WERI-Rb-1 (cell line): ENCODE data around the gene ARHGEF4.

Source experiments
- DNase-seq: peaks from one replicate; pipeline ENCODE4 v3.0.0-alpha.2; 2020
- H3K27ac ChIP-seq: fragments of 250-450 bp; sonication (Bioruptor Pico); 2 replicates; pipeline ENCODE4 v1.5.1; 2020; ENCODE audit warnings: mild to moderate bottlenecking, moderate library complexity
- H3K27me3 ChIP-seq: fragments of 250-450 bp; sonication (Bioruptor Pico); 2 replicates; pipeline ENCODE4 v1.5.1; 2021; ENCODE audit warnings: mild to moderate bottlenecking, low read depth, moderate library complexity; ENCODE audit not compliant: insufficient read depth, severe bottlenecking
- H3K36me3 ChIP-seq: fragments of 250-450 bp; sonication (Bioruptor Pico); 2 replicates; pipeline ENCODE4 v1.5.1; 2020; ENCODE audit warnings: mild to moderate bottlenecking, moderate library complexity
- H3K4me3 ChIP-seq: 2 replicates; pipeline ENCODE4 v1.5.1; 2011; ENCODE audit warnings: low read depth, mild to moderate bottlenecking, control low read depth, low read length
- H3K9me3 ChIP-seq: fragments of 250-450 bp; sonication (Bioruptor Pico); 2 replicates; pipeline ENCODE4 v1.5.1; 2021; ENCODE audit warnings: mild to moderate bottlenecking, moderate library complexity; ENCODE audit not compliant: severe bottlenecking
- TF ChIP-seq, protein P1 (sequence below): IDR thresholded peaks from 2 replicates; pipeline ENCODE4 v1.5.1; 2011; ENCODE audit warnings: low read depth, mild to moderate bottlenecking, control low read depth, inconsistent platforms, low read length

The ARHGEF4 gene

DNA sequence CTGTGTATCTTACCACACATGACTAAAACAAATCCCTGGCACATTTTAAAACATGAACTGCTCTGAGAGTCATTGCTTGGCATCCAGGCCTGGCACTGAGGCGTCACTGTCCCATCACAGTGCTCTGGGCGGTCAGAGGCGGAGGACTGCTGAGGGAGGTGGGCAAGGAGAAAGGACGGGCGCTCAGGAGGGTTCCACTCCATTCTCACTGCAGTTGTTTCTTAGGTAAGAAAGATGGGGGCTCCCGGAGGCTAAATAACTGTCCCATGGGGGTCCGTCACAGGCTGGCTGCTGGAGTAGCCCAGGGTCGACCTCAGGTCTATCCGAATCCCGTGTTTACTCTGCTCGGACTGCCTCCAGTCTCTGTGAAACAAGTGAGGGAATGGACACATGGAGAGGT is 139.0 kb downstream of the ARHGEF4 start:
- H3K27ac ChIP-seq = no peak overlapping the region
- H3K27me3 ChIP-seq = no peaks in the 10 kb centered on the region
- no peaks in the 10 kb centered on the region for H3K36me3 ChIP-seq
- DNase-seq = no peak
- TF ChIP-seq, protein P1, sequence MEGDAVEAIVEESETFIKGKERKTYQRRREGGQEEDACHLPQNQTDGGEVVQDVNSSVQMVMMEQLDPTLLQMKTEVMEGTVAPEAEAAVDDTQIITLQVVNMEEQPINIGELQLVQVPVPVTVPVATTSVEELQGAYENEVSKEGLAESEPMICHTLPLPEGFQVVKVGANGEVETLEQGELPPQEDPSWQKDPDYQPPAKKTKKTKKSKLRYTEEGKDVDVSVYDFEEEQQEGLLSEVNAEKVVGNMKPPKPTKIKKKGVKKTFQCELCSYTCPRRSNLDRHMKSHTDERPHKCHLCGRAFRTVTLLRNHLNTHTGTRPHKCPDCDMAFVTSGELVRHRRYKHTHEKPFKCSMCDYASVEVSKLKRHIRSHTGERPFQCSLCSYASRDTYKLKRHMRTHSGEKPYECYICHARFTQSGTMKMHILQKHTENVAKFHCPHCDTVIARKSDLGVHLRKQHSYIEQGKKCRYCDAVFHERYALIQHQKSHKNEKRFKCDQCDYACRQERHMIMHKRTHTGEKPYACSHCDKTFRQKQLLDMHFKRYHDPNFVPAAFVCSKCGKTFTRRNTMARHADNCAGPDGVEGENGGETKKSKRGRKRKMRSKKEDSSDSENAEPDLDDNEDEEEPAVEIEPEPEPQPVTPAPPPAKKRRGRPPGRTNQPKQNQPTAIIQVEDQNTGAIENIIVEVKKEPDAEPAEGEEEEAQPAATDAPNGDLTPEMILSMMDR = no peak
- H3K4me3 ChIP-seq = no peak overlapping the region
- peaks cover 15% of the 10 kb centered on the region for H3K9me3 ChIP-seq

- DNase-seq = no peak
- no peaks in the 10 kb centered on the region for H3K36me3 ChIP-seq
- no peak overlapping the region for H3K4me3 ChIP-seq
- peaks cover 15% of the 10 kb centered on the region for H3K9me3 ChIP-seq
- TF ChIP-seq, protein P1 = no peak
- no peaks in the 10 kb centered on the region for H3K27me3 ChIP-seq
- no peak overlapping the region for H3K27ac ChIP-seq
These were observed 140.0 kb downstream of the ARHGEF4 start for GRCh38 chr2:130976591-130977237.

DNA sequence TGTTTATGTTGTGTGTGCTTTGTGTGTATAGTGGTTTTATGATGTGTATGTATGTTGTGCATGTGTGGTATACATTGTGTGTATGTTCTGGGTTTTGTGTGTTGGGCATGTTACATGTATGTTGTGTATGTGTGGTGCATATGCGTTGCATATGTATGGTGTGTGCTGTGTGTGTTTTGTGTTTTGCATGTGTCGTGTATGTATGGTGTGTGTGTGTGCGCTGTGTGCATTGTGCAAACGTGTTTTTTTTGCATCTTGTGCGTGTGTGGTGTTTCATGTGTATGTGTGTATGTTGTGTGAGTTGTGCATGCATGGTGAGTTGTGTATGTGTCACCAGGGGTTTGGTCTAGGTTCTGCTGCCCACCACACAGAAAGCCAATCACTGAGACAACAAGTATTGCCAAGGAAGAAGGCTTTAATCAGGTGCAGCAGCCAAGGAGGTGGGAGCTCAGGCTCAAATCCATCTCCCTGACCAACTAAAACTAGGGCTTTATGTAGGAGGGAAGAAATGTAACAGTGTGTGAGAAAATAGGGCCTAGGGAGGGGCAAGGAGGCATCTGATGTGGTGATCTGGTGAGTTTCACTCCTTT is 140.8 kb downstream of the ARHGEF4 start:
- Histone ChIP-seq H3K27ac (no peak overlapping the region), H3K9me3 (peaks cover 15% of the 10 kb centered on the region), H3K36me3 (no peaks in the 10 kb centered on the region), H3K4me3 (no peak overlapping the region), H3K27me3 (no peaks in the 10 kb centered on the region)
- no peak for DNase-seq
- TF ChIP-seq, protein P1 = no peak

DNA sequence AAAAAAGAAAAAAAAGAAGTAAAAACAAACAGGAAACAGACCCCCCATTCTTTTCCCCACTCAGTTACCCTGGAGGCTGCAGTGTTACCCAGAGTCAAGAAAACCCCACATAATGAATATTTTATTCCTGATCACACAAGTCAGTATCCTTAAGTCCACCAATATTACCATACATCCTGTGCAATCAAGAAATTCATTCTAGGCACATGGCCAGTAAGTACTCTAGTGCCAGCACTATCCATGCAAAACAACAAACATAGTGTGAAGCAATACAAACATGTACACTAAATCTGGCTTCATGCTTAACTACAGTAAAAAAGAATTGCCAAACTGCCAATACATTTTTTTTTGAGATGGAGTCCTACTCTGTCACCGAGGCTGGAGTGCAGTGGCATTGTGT is 145.0 kb downstream of the ARHGEF4 start:
- TF ChIP-seq, protein P1 = no peak
- no peak overlapping the region for H3K27ac ChIP-seq
- H3K9me3 ChIP-seq = peaks cover 15% of the 10 kb centered on the region
- H3K36me3 ChIP-seq = no peaks in the 10 kb centered on the region
- H3K27me3 ChIP-seq = no peaks in the 10 kb centered on the region
- H3K4me3 ChIP-seq = no peak overlapping the region
- DNase-seq = no peak

DNA sequence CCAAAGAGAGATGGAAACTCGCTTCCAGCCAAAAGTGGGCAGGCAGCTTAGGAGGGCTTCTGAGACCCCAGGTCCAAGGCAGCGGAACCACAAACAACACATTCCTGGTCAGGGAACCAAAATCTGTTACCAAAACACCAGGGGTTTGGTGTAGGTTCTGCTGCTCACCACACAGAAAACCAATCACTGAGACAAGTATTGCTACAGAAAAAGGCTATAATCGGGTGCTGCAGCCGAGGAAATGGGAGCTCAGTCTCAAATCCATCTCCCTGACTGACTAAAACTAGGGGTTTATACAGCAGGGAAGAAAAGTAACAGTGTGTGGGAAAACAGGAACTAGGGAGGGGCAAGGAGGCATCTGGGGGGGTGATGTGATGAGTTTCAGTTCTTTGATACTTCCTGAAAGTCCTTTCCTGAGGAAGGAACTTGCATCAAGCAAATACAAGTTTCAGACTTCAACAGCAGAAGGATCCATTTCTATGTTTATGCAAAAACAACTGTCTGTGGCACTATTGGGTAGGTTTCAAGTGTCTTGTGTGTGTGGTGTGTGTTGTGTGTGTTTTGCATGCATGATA is 148.6 kb downstream of the ARHGEF4 start:
- no peaks in the 10 kb centered on the region for H3K27me3 ChIP-seq
- H3K9me3 ChIP-seq = no peaks in the 10 kb centered on the region
- H3K36me3 ChIP-seq = no peaks in the 10 kb centered on the region
- TF ChIP-seq, protein P1 = no peak
- H3K4me3 ChIP-seq = no peak overlapping the region
- no peak for DNase-seq
- no peak overlapping the region for H3K27ac ChIP-seq
